K562 (cell line): ENCODE results near the gene MYL12A. TPM values are rescaled to one million over a fixed set of nuclear protein-coding genes. Genes with fewer than 3 reads are reported as not detected.

Experiments used
- ATAC-seq: fragments of 200-7000 bp; cut with Tn5 transposase; 3 replicates; pipeline ENCODE4 v1.9.1; 2020; ENCODE audit warnings: moderate library complexity
- BruUV-seq: library from RNA; stranded (reverse); fragments of 400-500 nt; replicated peaks from 2 replicates; lab custom pipeline; 2021; lab: Mats Ljungman, UMichigan
- CTCF ChIA-PET: fragments of 300-600 bp; formaldehyde crosslinking; extraction: SDS; loops from one replicate; lab custom pipeline; 2021; ENCODE audit warnings: low intra/inter-chr PET ratio; lab: Yijun Ruan, JAX
- POLR2A ChIA-PET: fragments of 300-600, 350-650 bp; sonication (Branson Sonifier 250); formaldehyde crosslinking; extraction: SDS; loops from one replicate; lab custom pipeline; 2021; ENCODE audit warnings: antibody characterized with exemption, inconsistent platforms; lab: Yijun Ruan, JAX
- DNase-seq, 4 experiments: peaks; one replicate each; pipeline versions ENCODE4 v3.0.0 to v3.0.0-alpha.2; 2011 to 2018; ENCODE audit warnings: low spot score in 3 of 4, mixed read lengths in 3 of 4; ENCODE audit errors: extremely low read depth in 1 of 4
- FAIRE-seq: peaks from 2 replicates; lab custom pipeline; 2011; peaks lifted over from hg19 to GRCh38; lab: Jason Lieb, UNC
- H2AFZ ChIP-seq: 2 replicates; pipeline ENCODE4 v1.6.0; 2011; ENCODE audit warnings: low read depth, low read length, control low read depth, inconsistent platforms
- H3K27ac ChIP-seq: fragments of 200-600 bp; 3 replicates; pipeline ENCODE4 v1.8.0; 2011; ENCODE audit warnings: low read depth, mild to moderate bottlenecking, control low read depth, inconsistent platforms, low read length, moderate library complexity, mixed read lengths; ENCODE audit errors: extremely low read depth
- H3K27me3 ChIP-seq, 2 experiments: fragments of 300-600 bp in 1 of 2; 2 replicates in 1 of 2; 3 replicates in 1 of 2; pipeline versions ENCODE4 v1.6.0 to v1.8.0; 2011; ENCODE audit warnings: inconsistent platforms in 2 of 2, low read length in 2 of 2, mild to moderate bottlenecking in 1 of 2, mixed read lengths in 1 of 2, moderate library complexity in 1 of 2; ENCODE audit not compliant: control insufficient read depth in 2 of 2, insufficient read depth in 2 of 2
- H3K36me3 ChIP-seq: fragments of 300-600 bp; 3 replicates; pipeline ENCODE4 v1.8.0; 2011; ENCODE audit warnings: mild to moderate bottlenecking, low read length, inconsistent platforms; ENCODE audit not compliant: control insufficient read depth, insufficient read depth
- H3K4me1 ChIP-seq, 2 experiments: fragments of 200-600 bp in 1 of 2; replicated peaks in 1 of 2; 2 replicates in 1 of 2; 3 replicates in 1 of 2; pipeline versions ENCODE4 v1.5.1 to v1.8.0; 2011; ENCODE audit warnings: inconsistent platforms in 2 of 2, low read length in 2 of 2, mild to moderate bottlenecking in 1 of 2, mixed read lengths in 1 of 2, moderate library complexity in 1 of 2; ENCODE audit not compliant: control insufficient read depth in 2 of 2, insufficient read depth in 2 of 2
- H3K4me2 ChIP-seq: 2 replicates; pipeline ENCODE4 v1.6.1; 2011; ENCODE audit warnings: low read length, control low read depth, inconsistent platforms, mixed read lengths; ENCODE audit not compliant: insufficient read depth
- H3K4me3 ChIP-seq: fragments of 200-600 bp; sonication (generic), shearing (Covaris generic); 2 replicates; pipeline ENCODE4 v1.5.1; 2016; ENCODE audit warnings: control low read depth, inconsistent platforms
- H3K79me2 ChIP-seq: fragments of 200-600 bp; 3 replicates; pipeline ENCODE4 v1.8.0; 2011; ENCODE audit warnings: low read length, inconsistent platforms; ENCODE audit not compliant: control insufficient read depth, insufficient read depth
- H3K9ac ChIP-seq, 2 experiments: 2 replicates each; pipeline versions ENCODE4 v1.6.0 to v1.6.1; 2011; ENCODE audit warnings: low read depth in 2 of 2, low read length in 2 of 2, control low read depth in 1 of 2, inconsistent platforms in 1 of 2, mild to moderate bottlenecking in 1 of 2, mixed read lengths in 1 of 2; ENCODE audit not compliant: insufficient read depth in 1 of 2
- H3K9me1 ChIP-seq: one replicate; pipeline ENCODE4 v1.6.0; 2011; ENCODE audit warnings: inconsistent platforms, mild to moderate bottlenecking, low read length, moderate library complexity; ENCODE audit not compliant: control insufficient read depth, insufficient read depth
- H3K9me3 ChIP-seq: replicated peaks from 2 replicates; pipeline ENCODE4 v1.5.1; 2011; ENCODE audit warnings: low read depth, low read length, inconsistent platforms; ENCODE audit not compliant: control insufficient read depth, insufficient read depth
- H4K20me1 ChIP-seq: replicated peaks from 2 replicates; pipeline ENCODE4 v1.6.1; 2011; ENCODE audit warnings: low read length, inconsistent platforms, mixed read lengths; ENCODE audit not compliant: control insufficient read depth, insufficient read depth
- ATF3 ChIP-seq, 2 experiments: fragments of 450-650 bp in 1 of 2; sonication (generic) in 1 of 2; formaldehyde crosslinking in 1 of 2; IDR thresholded peaks in 1 of 2; conservative IDR thresholded peaks in 1 of 2; 2 replicates each; pipeline versions ENCODE4 v1.6.1 to v1.8.1; 2016 to 2023; ENCODE audit warnings: mild to moderate bottlenecking in 2 of 2, moderate library complexity in 2 of 2, inconsistent platforms in 1 of 2, missing genetic modification reagents in 1 of 2
- FOSL1 ChIP-seq: fragments of 200-800 bp; sonication (Bioruptor generic); conservative IDR thresholded peaks from 2 replicates; pipeline ENCODE4 v1.6.1; 2016; ENCODE audit warnings: missing genetic modification characterization, missing compliant biosample characterization
- HDAC1 ChIP-seq, 2 experiments: fragments of 450-650 bp; IDR thresholded peaks; 2 replicates each; pipeline ENCODE4 v1.6.1; 2016 to 2017; ENCODE audit warnings: inconsistent platforms in 1 of 2, mild to moderate bottlenecking in 1 of 2, moderate library complexity in 1 of 2
- RCOR1 ChIP-seq, 2 experiments: IDR thresholded peaks; 2 replicates each; pipeline ENCODE4 v1.6.1; 2012; ENCODE audit warnings: low read depth in 2 of 2, low read length in 2 of 2, borderline replicate concordance in 1 of 2, improper control_type of control experiment in 1 of 2
- RFX7 ChIP-seq: fragments of 250-450 bp; sonication (Bioruptor Pico); IDR thresholded peaks from 2 replicates; pipeline ENCODE4 v1.5.1; 2021; ENCODE audit warnings: mild to moderate bottlenecking
- SRF ChIP-seq, 2 experiments: fragments of 250-450, 450-650 bp in 1 of 2; sonication (Bioruptor Pico) in 1 of 2; sonication (generic) in 1 of 2; formaldehyde crosslinking; IDR thresholded peaks; 2 replicates each; pipeline versions ENCODE4 v1.5.0 to v1.5.1; 2020 to 2022; ENCODE audit warnings: mild to moderate bottlenecking in 1 of 2, missing genetic modification reagents in 1 of 2
- TBL1XR1 ChIP-seq, 2 experiments: IDR thresholded peaks; 2 replicates each; pipeline ENCODE4 v1.6.1; 2012; ENCODE audit warnings: improper control_type of control experiment in 2 of 2, low read length in 2 of 2, mild to moderate bottlenecking in 1 of 2
- WGBS: fragments of 100-300 bp; shearing (Covaris generic); methylation state at CpG from one replicate; pipeline ENCODE4 v1.1.6; 2016; ENCODE audit warnings: low coverage, mixed read lengths; ENCODE audit not compliant: insufficient coverage; ENCODE audit errors: missing lambda C conversion rate; 5-methylcytosine and 5-hydroxymethylcytosine counted together
- in situ Hi-C: fragments of 300-500 bp; cut with MboI; formaldehyde crosslinking; loops from 4 replicates; pipeline ENCODE4 v1.15.0; 2018; ENCODE audit warnings: inconsistent platforms, mixed read lengths
- intact Hi-C: fragments of 100-400 bp; cut with micrococcal nuclease; formaldehyde crosslinking; loops from 2 replicates; pipeline ENCODE4 v1.14.2; 2022
- polyA plus RNA-seq, 8 experiments: library from polyadenylated mRNA; depleted of rRNA in 4 of 8; stranded (reverse) in 5 of 8; unstranded in 3 of 8; fragments of >200 nt; fragmentation: Nextera tagmentation in 2 of 8; fragmentation: Illumina TruSeq in 1 of 8; extraction: Ambion mirVana in 2 of 8; extraction: Trizol in 1 of 8; gene quantifications; 2 replicates each; pipeline versions ENCODE4 v1.2.1 to v1.2.3, GENCODE V29; 2011 to 2014; ENCODE audit warnings: inconsistent platforms in 1 of 8, missing spikeins in 1 of 8
- total RNA-seq, 7 experiments: library from RNA; depleted of rRNA in 6 of 7; stranded (reverse); fragments of >200 nt in 6 of 7; fragmentation: Illumina TruSeq in 2 of 7; extraction: Trizol in 2 of 7; gene quantifications; 2 replicates each; pipeline versions ENCODE4 v1.2.1 to v1.2.3, GENCODE V29; 2011 to 2021; ENCODE audit warnings: low replicate concordance in 1 of 7

Gene MYL12A
- total and polyA plus RNA-seq, 9 of the 15 experiments (the other 6 are each of a cell fraction or from before 2014, with no cell fraction given): 308 to 1,031 (median 559) TPM

GRCh38 chr18:3207565-3207964, 40.0 kb upstream of the MYL12A start:
- Histone ChIP-seq H3K9me1 (no peaks in the 10 kb centered on the region), H3K9ac (no peak overlapping the region), H3K4me1 (peaks cover 0 to 18% of the 10 kb centered on the region in 2 experiments; a peak in 3 of 5 replicates), H3K36me3 (no peaks in the 10 kb centered on the region), H3K4me3 (no peak overlapping the region), H3K27me3 (no peaks in the 10 kb centered on the region), H2AFZ (peak overlapping the region; percentile 21; the same call in 1 of the 2 replicates), H3K9me3 (no peaks in the 10 kb centered on the region), H3K4me2 (no peak overlapping the region), H3K79me2 (no peaks in the 10 kb centered on the region), H3K27ac (no peak overlapping the region), H4K20me1 (no peaks in the 10 kb centered on the region)
- CTCF ChIA-PET: no interaction called here
- TF ChIP-seq RCOR1 (IDR thresholded peaks at IDR 0.05; ENCODE audit: borderline replicate concordance in 1 of 2, low read depth in 2 of 2, low read length in 2 of 2): no peak
- peak in 1 of 2 experiments; percentile 75; a peak in 1 of 4 replicates for TF ChIP-seq SRF (CRISPR knock-in tag; IDR thresholded peaks at IDR 0.05)
- no peak for TF ChIP-seq TBL1XR1 (IDR thresholded peaks at IDR 0.05; ENCODE audit: low read length in 2 of 2)
- peak; percentile 52 for TF ChIP-seq FOSL1 (tag)
- TF ChIP-seq ATF3 (IDR thresholded peaks at IDR 0.05): 0 out of 2 replicates have a peak, but pooled peaks have one; percentile 7
- no peak for TF ChIP-seq ATF3 (CRISPR knock-in tag; conservative IDR thresholded peaks at IDR 0.05)
- TF ChIP-seq HDAC1 (IDR thresholded peaks at IDR 0.05): no peak
- TF ChIP-seq RFX7 (CRISPR knock-in tag): no peak
- intact Hi-C loops (no loop called here), in situ Hi-C loops (no loop called here)
- POLR2A ChIA-PET: no interaction called here
- BruUV-seq: no TSS peak
- WGBS: 28% methylated on average over 2 of the region's 2 CpGs
- peak; percentile 45 for ATAC-seq
- no peak for FAIRE-seq
- no peak for DNase-seq
